ENCODE measurements around the gene PNKP.

PNKP gene

DNA sequence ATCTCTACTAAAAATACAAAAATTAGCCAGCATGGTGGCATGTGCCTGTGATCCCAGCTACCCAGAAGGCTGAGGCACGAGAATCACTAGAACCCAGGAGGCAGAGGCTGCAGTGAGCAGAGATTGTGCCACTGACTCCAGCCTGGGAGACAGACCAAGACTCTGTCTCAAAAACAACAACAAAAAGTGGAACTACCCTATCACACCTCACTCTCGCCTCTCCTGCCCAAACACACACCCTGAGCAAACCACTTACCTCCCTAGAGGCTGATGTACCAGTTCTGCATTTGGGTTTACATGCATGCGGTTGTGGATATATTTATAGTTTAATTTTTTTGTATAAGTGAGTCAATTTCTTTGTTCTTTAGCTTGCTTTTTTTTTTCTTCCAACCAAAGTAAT is 24.1 kb downstream of the PNKP start:
- H3K4me3 ChIP-seq (ENCODE audit: low read depth, low read length) = no peak overlapping the region
- no peak for TF ChIP-seq CTCF (IDR thresholded peaks at IDR 0.05; ENCODE audit: insufficient read depth, low read depth, low read length, missing control alignments)
- DNase-seq (ENCODE audit: low read depth) = peak; percentile 68

DNA sequence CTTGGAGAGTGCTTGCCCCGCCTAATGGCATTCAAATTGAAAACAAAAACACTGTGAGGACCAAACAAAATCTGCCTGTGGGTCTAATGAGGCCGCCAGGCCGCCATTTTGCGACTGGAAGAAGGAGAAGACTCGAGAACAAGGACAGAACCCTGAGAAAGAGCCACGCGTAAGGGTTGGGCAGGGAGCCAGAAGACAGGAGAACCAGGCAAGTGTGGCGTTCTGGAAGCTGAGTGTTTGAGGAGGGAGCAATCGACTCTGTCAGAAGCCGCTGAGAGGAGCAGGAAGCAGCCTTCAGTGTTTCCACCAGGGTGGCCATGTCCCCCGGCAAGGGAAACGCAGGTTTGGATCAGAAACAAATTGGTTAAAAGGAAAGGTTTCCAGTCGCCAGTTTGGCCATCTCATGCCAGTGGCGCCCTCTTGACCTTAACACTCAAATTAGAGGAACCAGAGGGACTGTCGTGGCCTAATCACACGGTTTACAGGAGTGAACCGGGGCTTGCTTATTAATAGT is 26.6 kb downstream of the PNKP start:
- TF ChIP-seq CTCF (IDR thresholded peaks at IDR 0.05; ENCODE audit: insufficient read depth, low read depth, low read length, missing control alignments) = no peak
- H3K4me3 ChIP-seq (ENCODE audit: low read depth, low read length) = no peak overlapping the region
- no peak for DNase-seq (ENCODE audit: low read depth)

DNA sequence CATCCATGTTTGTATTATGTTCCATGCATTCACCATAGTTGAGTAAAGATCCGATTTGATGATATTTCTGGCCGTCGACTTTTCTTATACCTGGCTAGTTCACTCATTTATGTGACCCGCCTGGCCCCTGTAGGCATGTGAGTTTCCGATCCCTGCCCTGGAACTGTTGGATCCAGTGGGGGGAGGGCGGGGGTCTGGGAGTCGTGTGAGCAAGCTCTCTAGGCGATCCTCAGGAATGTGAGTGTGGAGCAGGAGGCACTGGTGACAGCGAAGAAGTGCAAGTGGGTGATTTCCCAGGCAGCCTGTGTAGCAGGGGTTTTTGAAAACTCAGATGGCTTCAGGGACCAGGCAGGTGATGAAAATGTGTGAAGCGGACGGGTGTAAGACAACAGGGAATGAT is 27.1 kb downstream of the PNKP start:
- TF ChIP-seq CTCF (IDR thresholded peaks at IDR 0.05; ENCODE audit: insufficient read depth, low read depth, low read length, missing control alignments) = no peak
- no peak for DNase-seq (ENCODE audit: low read depth)
- no peak overlapping the region for H3K4me3 ChIP-seq (ENCODE audit: low read depth, low read length)

DNA sequence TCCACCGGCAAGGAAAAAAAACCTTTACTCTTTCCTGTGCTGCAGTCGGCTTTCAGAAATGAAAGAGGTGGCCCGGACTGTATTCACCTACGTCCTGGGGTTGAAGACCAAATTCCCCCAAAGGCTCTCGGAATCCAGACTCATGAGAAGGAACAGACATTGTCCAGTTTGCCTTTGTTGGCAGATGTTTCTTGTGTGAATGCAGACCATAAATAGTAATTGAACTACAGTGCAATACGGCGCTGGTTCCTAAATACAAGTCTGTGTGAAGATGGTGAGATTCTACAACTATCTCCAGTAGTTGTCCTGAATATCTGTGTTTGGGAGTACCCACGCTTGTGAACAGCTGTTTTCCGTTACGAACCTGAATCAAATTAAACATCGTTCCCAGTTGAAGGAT is 27.7 kb downstream of the PNKP start:
- TF ChIP-seq CTCF (IDR thresholded peaks at IDR 0.05; ENCODE audit: insufficient read depth, low read depth, low read length, missing control alignments) = no peak
- no peak for DNase-seq (ENCODE audit: low read depth)
- no peak overlapping the region for H3K4me3 ChIP-seq (ENCODE audit: low read depth, low read length)

GRCh38 chr19:49838885-49839588 is 28.3 kb downstream of the PNKP start:
- no peak for DNase-seq (ENCODE audit: low read depth)
- H3K4me3 ChIP-seq (ENCODE audit: low read depth, low read length) = no peak overlapping the region
- no peak for TF ChIP-seq CTCF (IDR thresholded peaks at IDR 0.05; ENCODE audit: insufficient read depth, low read depth, low read length, missing control alignments)

GRCh38 chr19:49837425-49837824 is 30.0 kb downstream of the PNKP start:
- H3K4me3 ChIP-seq (ENCODE audit: low read depth, low read length) = no peak overlapping the region
- TF ChIP-seq CTCF (IDR thresholded peaks at IDR 0.05; ENCODE audit: insufficient read depth, low read depth, low read length, missing control alignments) = no peak
- no peak for DNase-seq (ENCODE audit: low read depth)

DNA sequence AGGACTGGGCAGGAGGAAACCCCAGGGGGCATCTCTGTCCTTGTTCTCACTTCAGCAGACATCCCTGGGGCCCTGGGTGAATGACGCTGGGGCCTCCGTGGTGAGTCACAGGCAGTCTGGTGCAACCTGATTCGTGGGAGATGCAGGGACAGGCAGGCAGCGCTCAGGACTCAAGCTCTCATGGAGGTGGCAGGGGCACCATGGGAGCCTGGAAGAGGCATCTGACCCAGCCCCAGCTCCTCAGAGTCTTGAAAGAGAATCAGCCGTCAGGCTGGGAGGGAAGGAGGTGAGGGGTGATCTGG is 30.4 kb downstream of the PNKP start:
- TF ChIP-seq CTCF (IDR thresholded peaks at IDR 0.05; ENCODE audit: insufficient read depth, low read depth, low read length, missing control alignments) = no peak
- DNase-seq (ENCODE audit: low read depth) = no peak
- H3K4me3 ChIP-seq (ENCODE audit: low read depth, low read length) = no peak overlapping the region

Data from GM12865 (cell line).